Stimulated activated CD4-positive, alpha-beta T cell treated with anti-CD3 and anti-CD28 coated beads, Interleukin-2, amount 100 ng/mL, for 48 hours (primary cell): ENCODE measurements around the gene MORN5.

Source experiments
- DNase-seq, 2 donors: peaks; one replicate each; pipeline ENCODE4 v3.0.0-alpha.2; 2020

The MORN5 gene

GRCh38 chr9:122125509-122126330, 34.0 kb upstream of the MORN5 start:
- DNase-seq: no peak

- DNase-seq: no peak
Observed at GRCh38 chr9:122126331-122127261, 33.1 kb upstream of the MORN5 start.

- DNase-seq: no peak
Observed at GRCh38 chr9:122127396-122127798, 32.3 kb upstream of the MORN5 start.

GRCh38 chr9:122128007-122128968, 31.4 kb upstream of the MORN5 start:
- DNase-seq: no peak

- DNase-seq: no peak
Observed at GRCh38 chr9:122128969-122129343, 30.8 kb upstream of the MORN5 start.

GRCh38 chr9:122129969-122130368, 29.7 kb upstream of the MORN5 start:
- DNase-seq: no peak

- no peak for DNase-seq
Observed at GRCh38 chr9:122130837-122131236, 28.9 kb upstream of the MORN5 start.

GRCh38 chr9:122131401-122132001, 28.2 kb upstream of the MORN5 start:
- no peak for DNase-seq

- DNase-seq: no peak
Observed at GRCh38 chr9:122132539-122132938, 27.2 kb upstream of the MORN5 start.

- DNase-seq: no peak
Observed at GRCh38 chr9:122133263-122133983, 26.3 kb upstream of the MORN5 start.

GRCh38 chr9:122133984-122134535, 25.6 kb upstream of the MORN5 start:
- DNase-seq: no peak

- no peak for DNase-seq
Observed at GRCh38 chr9:122134822-122135528, 24.7 kb upstream of the MORN5 start.

- no peak for DNase-seq
Observed at GRCh38 chr9:122135529-122135859, 24.2 kb upstream of the MORN5 start.

GRCh38 chr9:122138560-122139268, 21.0 kb upstream of the MORN5 start:
- DNase-seq: no peak

GRCh38 chr9:122140368-122141193, 19.1 kb upstream of the MORN5 start:
- DNase-seq: no peak

GRCh38 chr9:122141671-122142070, 18.0 kb upstream of the MORN5 start:
- DNase-seq: no peak

- no peak for DNase-seq
Observed at GRCh38 chr9:122143296-122143695, 16.4 kb upstream of the MORN5 start.

GRCh38 chr9:122143876-122144405, 15.8 kb upstream of the MORN5 start:
- no peak for DNase-seq
